ENCODE results near the gene RNF157. TPM values are rescaled to one million over a fixed set of nuclear protein-coding genes. Genes with fewer than 3 reads are reported as not detected.
A peak's percentile ranks its signal among the peaks of the same experiment; 100 is the strongest.

The RNF157 gene
- polyA plus RNA-seq, 2 of the 4 experiments (the other 2 are of a cell fraction) = 7.2 to 8.5 TPM

DNA sequence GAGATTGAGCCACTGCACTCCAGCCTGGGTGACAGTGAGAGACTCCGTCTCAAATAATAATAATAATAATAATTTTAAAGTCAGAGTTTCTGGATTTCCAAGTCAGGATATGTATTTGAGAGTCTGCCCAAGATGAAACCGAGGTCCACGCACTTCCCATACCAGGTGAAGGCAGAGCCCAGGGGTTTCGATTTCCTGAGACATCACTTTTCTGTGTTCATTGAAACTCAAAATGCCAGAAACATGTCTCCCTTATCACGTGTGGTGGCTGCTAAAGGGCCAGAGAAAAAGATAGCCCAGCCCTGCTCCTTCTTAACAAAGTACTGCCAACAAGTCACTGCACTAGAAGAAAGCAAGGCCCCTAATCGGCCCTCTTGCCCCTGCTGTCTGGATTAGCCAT lies 9.8 kb upstream of the RNF157 start:
- Histone ChIP-seq H3K27ac (no peak overlapping the region; a peak in 1 of 6 replicates), H3K4me1 (peaks cover 24% of the 10 kb centered on the region), H3K4me2 (no peak overlapping the region), H3K4me3 (no peak overlapping the region), H3K9me3 (no peaks in the 10 kb centered on the region)
- TF ChIP-seq RNF2 (IDR thresholded peaks at IDR 0.05; ENCODE audit: borderline replicate concordance, low read depth) (no peak), MAZ (IDR thresholded peaks at IDR 0.05; ENCODE audit: borderline replicate concordance, low read depth, low read length) (no peak), HDAC2 (IDR thresholded peaks at IDR 0.05) (no peak), MAFK (IDR thresholded peaks at IDR 0.05; ENCODE audit: partially characterized antibody) (no peak), EHF (CRISPR knock-in tag; IDR thresholded peaks at IDR 0.05) (no peak), RFX5 (IDR thresholded peaks at IDR 0.05) (no peak), ESRRA (IDR thresholded peaks at IDR 0.05; ENCODE audit: borderline replicate concordance, low read length) (no peak), SMC3 (IDR thresholded peaks at IDR 0.05) (no peak), EP300 (IDR thresholded peaks at IDR 0.05) (no peak), POLR2A (IDR thresholded peaks at IDR 0.05; ENCODE audit: low read length) (no peak), POLR2AphosphoS2 (conservative IDR thresholded peaks at IDR 0.05; ENCODE audit: low read length) (no peak), CBX2 (IDR thresholded peaks at IDR 0.05; ENCODE audit: borderline replicate concordance, low read depth) (no peak)
- TF ChIP-seq, protein P1, sequence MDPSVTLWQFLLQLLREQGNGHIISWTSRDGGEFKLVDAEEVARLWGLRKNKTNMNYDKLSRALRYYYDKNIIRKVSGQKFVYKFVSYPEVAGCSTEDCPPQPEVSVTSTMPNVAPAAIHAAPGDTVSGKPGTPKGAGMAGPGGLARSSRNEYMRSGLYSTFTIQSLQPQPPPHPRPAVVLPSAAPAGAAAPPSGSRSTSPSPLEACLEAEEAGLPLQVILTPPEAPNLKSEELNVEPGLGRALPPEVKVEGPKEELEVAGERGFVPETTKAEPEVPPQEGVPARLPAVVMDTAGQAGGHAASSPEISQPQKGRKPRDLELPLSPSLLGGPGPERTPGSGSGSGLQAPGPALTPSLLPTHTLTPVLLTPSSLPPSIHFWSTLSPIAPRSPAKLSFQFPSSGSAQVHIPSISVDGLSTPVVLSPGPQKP (IDR thresholded peaks at IDR 0.05; ENCODE audit: low read depth, low read length) = no peak
- TF ChIP-seq, protein P2, sequence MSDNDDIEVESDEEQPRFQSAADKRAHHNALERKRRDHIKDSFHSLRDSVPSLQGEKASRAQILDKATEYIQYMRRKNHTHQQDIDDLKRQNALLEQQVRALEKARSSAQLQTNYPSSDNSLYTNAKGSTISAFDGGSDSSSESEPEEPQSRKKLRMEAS (IDR thresholded peaks at IDR 0.05) = no peak
- DNase-seq (ENCODE audit: low read depth in 1 of 2, low spot score in 1 of 2) (no peak), ATAC-seq (no peak), FAIRE-seq (no peak)
- ChIA-PET CTCF (interaction anchor here (0.6 to 14.6 kb wide), 10 partner anchors 9 to 250 kb away, joined by 3 to 164 read pairs (median 5); partner anchors contain the start of gene CDK3), POLR2A (interaction anchor here (1.6 kb wide), 1 partner anchor 9 kb away, joined by 4 read pairs; the partner anchor contains the start of gene RNF157)
- 79% methylated on average over 6 of the region's 6 CpGs for WGBS (ENCODE audit: missing lambda C conversion rate)

DNA sequence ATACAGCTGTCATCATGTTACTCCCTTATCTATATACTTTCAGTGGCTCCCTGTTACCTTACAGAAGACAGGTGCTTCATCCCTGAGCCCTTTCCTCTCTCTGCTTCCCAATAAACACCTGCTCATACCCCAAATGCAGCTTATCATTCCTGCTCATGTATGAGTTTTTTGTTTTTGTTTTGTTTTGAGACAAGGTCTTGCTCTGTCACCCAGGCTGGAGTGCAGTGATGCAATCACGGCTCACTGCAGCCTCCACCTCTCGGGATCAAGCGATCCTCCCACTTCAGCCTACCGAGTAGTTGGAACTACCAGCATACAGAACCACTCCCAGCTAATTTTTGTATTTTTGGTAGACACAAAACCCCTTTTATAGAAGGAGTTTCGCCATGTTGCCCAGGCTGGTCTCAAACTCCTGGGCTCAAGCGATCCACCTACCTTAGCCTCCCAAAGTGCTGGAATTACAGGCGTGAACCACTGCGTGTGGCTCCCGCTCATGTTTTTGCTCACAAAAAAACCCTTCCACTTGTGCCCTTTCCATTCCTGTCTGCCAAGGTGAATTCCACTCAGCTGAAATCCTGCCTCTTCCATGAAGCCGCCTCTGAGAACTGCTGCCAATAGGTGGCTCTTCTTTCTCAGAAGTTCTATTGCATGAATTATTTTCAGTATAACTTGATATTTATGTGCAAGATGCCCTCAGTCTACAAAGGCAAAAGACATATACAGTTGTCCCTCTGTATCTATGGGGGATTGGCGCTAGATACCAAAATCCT lies 7.9 kb upstream of the RNF157 start:
- Histone ChIP-seq H3K4me1 (peaks cover 24% of the 10 kb centered on the region), H3K27ac (no peak overlapping the region), H3K9me3 (no peaks in the 10 kb centered on the region), H3K4me3 (no peak overlapping the region), H3K4me2 (no peak overlapping the region)
- POLR2A ChIA-PET = interaction anchor here (1.6 kb wide), 2 partner anchors 8 to 17 kb away, joined by 4 to 8 read pairs; partner anchors contain the start of gene RNF157
- ATAC-seq (no peak), FAIRE-seq (no peak), DNase-seq (ENCODE audit: low read depth in 1 of 2, low spot score in 1 of 2) (no peak)
- WGBS (ENCODE audit: missing lambda C conversion rate) = 70% methylated on average over 11 of the region's 11 CpGs
- CTCF ChIA-PET = interaction anchor here (0.7 to 14.6 kb wide), 11 partner anchors 10 to 264 kb away, joined by 3 to 164 read pairs (median 4); partner anchors contain the start of gene UBALD2
- TF ChIP-seq, protein P3, sequence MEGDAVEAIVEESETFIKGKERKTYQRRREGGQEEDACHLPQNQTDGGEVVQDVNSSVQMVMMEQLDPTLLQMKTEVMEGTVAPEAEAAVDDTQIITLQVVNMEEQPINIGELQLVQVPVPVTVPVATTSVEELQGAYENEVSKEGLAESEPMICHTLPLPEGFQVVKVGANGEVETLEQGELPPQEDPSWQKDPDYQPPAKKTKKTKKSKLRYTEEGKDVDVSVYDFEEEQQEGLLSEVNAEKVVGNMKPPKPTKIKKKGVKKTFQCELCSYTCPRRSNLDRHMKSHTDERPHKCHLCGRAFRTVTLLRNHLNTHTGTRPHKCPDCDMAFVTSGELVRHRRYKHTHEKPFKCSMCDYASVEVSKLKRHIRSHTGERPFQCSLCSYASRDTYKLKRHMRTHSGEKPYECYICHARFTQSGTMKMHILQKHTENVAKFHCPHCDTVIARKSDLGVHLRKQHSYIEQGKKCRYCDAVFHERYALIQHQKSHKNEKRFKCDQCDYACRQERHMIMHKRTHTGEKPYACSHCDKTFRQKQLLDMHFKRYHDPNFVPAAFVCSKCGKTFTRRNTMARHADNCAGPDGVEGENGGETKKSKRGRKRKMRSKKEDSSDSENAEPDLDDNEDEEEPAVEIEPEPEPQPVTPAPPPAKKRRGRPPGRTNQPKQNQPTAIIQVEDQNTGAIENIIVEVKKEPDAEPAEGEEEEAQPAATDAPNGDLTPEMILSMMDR (IDR thresholded peaks at IDR 0.05) = peak; percentile 26; the same call in 2 of the 3 replicates
- TF ChIP-seq RAD21 (conservative IDR thresholded peaks at IDR 0.05 in 1 of 2, IDR thresholded peaks at IDR 0.05 in 1 of 2) = peak in 1 of 2 experiments; percentile 11; a peak in 2 of 5 replicates
- TF ChIP-seq NFE2L2 (conservative IDR thresholded peaks at IDR 0.05; ENCODE audit: low read length) = no peak
- TF ChIP-seq RARB (CRISPR knock-in tag; IDR thresholded peaks at IDR 0.05) = no peak
- TF ChIP-seq MYC (IDR thresholded peaks at IDR 0.05; ENCODE audit: borderline replicate concordance, low read length) = no peak
- TF ChIP-seq ESRRA (IDR thresholded peaks at IDR 0.05; ENCODE audit: borderline replicate concordance, low read length) = no peak
- TF ChIP-seq KDM1A (IDR thresholded peaks at IDR 0.05; ENCODE audit: low read depth) = no peak
- no peak for TF ChIP-seq PHF8 (IDR thresholded peaks at IDR 0.05; ENCODE audit: borderline replicate concordance, low read depth)
